GM20431 (cell line): ENCODE measurements around the gene MLXIPL.
"Not testable (repeated sequence)": the region's sequence is repeated elsewhere in the genome, so short reads cannot be mapped to it uniquely, and the experiment has no call there.

ENCODE experiments used
- in situ Hi-C: fragments of 300-500 bp; cut with MseI, MboI; formaldehyde crosslinking; loops from one replicate; pipeline ENCODE4 v1.15.0; 2020; ENCODE audit warnings: low sequenced_read_pairs; ENCODE audit not compliant: unreplicated experiment

Gene MLXIPL

GRCh38 chr7:73593207-73594045 is 30.9 kb downstream of the MLXIPL start:
- in situ Hi-C loops = no loop called here

- in situ Hi-C loops = no loop called here
These were observed 37.4 kb downstream of the MLXIPL start for GRCh38 chr7:73586911-73587310.

GRCh38 chr7:73585196-73585595 is 39.1 kb downstream of the MLXIPL start:
- in situ Hi-C loops = no loop called here

- in situ Hi-C loops = no loop called here
These were observed 41.6 kb downstream of the MLXIPL start for GRCh38 chr7:73582664-73583202.

- in situ Hi-C loops = not testable (repeated sequence)
These were observed 43.3 kb downstream of the MLXIPL start for GRCh38 chr7:73581006-73581405.

- in situ Hi-C loops = no loop called here
These were observed 45.8 kb downstream of the MLXIPL start, which contains the start of gene TBL2 for GRCh38 chr7:73578342-73579128. TBL2 (minus strand) TSS chr7:73578579; CDS start chr7:73578549, 30 bp downstream.

- in situ Hi-C loops = no loop called here
These were observed 46.5 kb downstream of the MLXIPL start for GRCh38 chr7:73577627-73578341.

- in situ Hi-C loops = no loop called here
These were observed 50.5 kb downstream of the MLXIPL start for GRCh38 chr7:73573791-73574190.

GRCh38 chr7:73573276-73573675 is 51.0 kb downstream of the MLXIPL start:
- in situ Hi-C loops = no loop called here

- in situ Hi-C loops = no loop called here
These were observed 51.5 kb downstream of the MLXIPL start for GRCh38 chr7:73572767-73573186.

- in situ Hi-C loops = no loop called here
These were observed 53.3 kb downstream of the MLXIPL start for GRCh38 chr7:73570977-73571376.

- in situ Hi-C loops = no loop called here
These were observed 53.8 kb downstream of the MLXIPL start for GRCh38 chr7:73570521-73570920.

GRCh38 chr7:73569042-73569608 is 55.2 kb downstream of the MLXIPL start:
- in situ Hi-C loops = no loop called here

- in situ Hi-C loops = no loop called here
These were observed 56.3 kb downstream of the MLXIPL start for GRCh38 chr7:73567846-73568685.

GRCh38 chr7:73567140-73567539 is 57.2 kb downstream of the MLXIPL start:
- in situ Hi-C loops = no loop called here

- in situ Hi-C loops = not testable (repeated sequence)
These were observed 57.9 kb downstream of the MLXIPL start for GRCh38 chr7:73566431-73566830.

- in situ Hi-C loops = no loop called here
These were observed 58.5 kb downstream of the MLXIPL start for GRCh38 chr7:73565675-73566340.

GRCh38 chr7:73560109-73560835 is 64.0 kb downstream of the MLXIPL start:
- in situ Hi-C loops = no loop called here
